HG03025 (cell line): ENCODE data around the gene CLEC14A.

Source experiments
- ATAC-seq: cut with Tn5 transposase; IDR thresholded peaks from one replicate; pipeline ENCODE4 v1.9.1; 2021; ENCODE audit warnings: mild to moderate bottlenecking, moderate library complexity; ENCODE audit not compliant: unreplicated experiment, low FRiP score

CLEC14A gene

GRCh38 chr14:38250331-38250730, 5.6 kb downstream of the CLEC14A start:
- no peak for ATAC-seq

GRCh38 chr14:38248321-38249028, 7.4 kb downstream of the CLEC14A start:
- ATAC-seq: no peak

GRCh38 chr14:38243696-38244240, 12.1 kb downstream of the CLEC14A start:
- ATAC-seq: no peak

- ATAC-seq: no peak
Measured at GRCh38 chr14:38238878-38239277, 17.0 kb downstream of the CLEC14A start.

- ATAC-seq: no peak
Measured at GRCh38 chr14:38238332-38238731, 17.6 kb downstream of the CLEC14A start.

GRCh38 chr14:38233218-38233617, 22.7 kb downstream of the CLEC14A start:
- ATAC-seq: no peak

GRCh38 chr14:38226366-38226765, 29.5 kb downstream of the CLEC14A start:
- ATAC-seq: no peak

GRCh38 chr14:38225946-38226345, 29.9 kb downstream of the CLEC14A start:
- no peak for ATAC-seq

GRCh38 chr14:38224338-38224737, 31.6 kb downstream of the CLEC14A start:
- ATAC-seq: no peak

GRCh38 chr14:38221077-38221476, 34.8 kb downstream of the CLEC14A start:
- ATAC-seq: no peak

- ATAC-seq: no peak
Measured at GRCh38 chr14:38217553-38217952, 38.3 kb downstream of the CLEC14A start.

- no peak for ATAC-seq
Measured at GRCh38 chr14:38213001-38213400, 42.9 kb downstream of the CLEC14A start.

GRCh38 chr14:38212111-38212510, 43.8 kb downstream of the CLEC14A start:
- ATAC-seq: no peak

GRCh38 chr14:38211255-38211735, 44.6 kb downstream of the CLEC14A start:
- no peak for ATAC-seq

- ATAC-seq: no peak
Measured at GRCh38 chr14:38210587-38211216, 45.2 kb downstream of the CLEC14A start.

GRCh38 chr14:38209572-38210557, 46.0 kb downstream of the CLEC14A start:
- ATAC-seq: no peak

GRCh38 chr14:38208618-38209562, 47.0 kb downstream of the CLEC14A start:
- no peak for ATAC-seq

GRCh38 chr14:38207736-38208617, 47.9 kb downstream of the CLEC14A start, which contains the start of gene SSTR1:
SSTR1 (plus strand) TSS chr14:38207904; CDS start chr14:38209390, 1,486 bp downstream.
- ATAC-seq: no peak

- no peak for ATAC-seq
Measured at GRCh38 chr14:38207377-38207735, 48.5 kb downstream of the CLEC14A start.
